Measurements from ENCODE around the gene NUDT16.
"Not testable (repeated sequence)": the region's sequence is repeated elsewhere in the genome, so short reads cannot be mapped to it uniquely, and the experiment has no call there.

Gene NUDT16

DNA sequence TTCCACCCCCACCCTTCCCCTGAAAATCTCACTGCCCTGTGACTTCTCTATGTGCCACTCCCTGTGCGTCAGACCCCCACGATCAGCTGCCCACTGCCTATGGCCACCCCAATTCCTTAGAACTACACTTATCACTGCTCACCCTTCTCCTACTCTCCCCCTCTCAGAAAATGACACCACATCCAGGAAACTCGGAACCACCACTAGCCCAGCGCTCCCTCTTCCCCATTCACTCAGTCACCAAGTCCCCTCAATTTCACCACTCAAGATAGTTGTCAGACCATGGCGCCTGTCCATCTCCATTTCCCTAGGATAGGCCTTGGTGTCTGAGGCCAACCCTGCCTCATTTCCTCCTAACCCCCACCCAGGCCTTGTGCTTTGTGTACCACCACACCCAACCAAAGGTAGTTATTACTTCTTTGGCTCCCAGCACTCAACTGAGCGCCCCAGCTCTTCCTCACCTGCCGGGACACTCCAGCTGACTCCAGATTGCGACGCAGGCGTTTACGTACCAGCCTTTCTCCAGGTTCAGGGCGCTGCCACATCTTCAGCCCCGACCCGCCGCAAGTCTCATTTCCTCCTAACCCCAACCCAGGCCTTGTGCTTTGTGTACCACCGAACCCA is 641 bp upstream of the NUDT16 start:
- DNase-seq, result not testable (repeated sequence)

DNA sequence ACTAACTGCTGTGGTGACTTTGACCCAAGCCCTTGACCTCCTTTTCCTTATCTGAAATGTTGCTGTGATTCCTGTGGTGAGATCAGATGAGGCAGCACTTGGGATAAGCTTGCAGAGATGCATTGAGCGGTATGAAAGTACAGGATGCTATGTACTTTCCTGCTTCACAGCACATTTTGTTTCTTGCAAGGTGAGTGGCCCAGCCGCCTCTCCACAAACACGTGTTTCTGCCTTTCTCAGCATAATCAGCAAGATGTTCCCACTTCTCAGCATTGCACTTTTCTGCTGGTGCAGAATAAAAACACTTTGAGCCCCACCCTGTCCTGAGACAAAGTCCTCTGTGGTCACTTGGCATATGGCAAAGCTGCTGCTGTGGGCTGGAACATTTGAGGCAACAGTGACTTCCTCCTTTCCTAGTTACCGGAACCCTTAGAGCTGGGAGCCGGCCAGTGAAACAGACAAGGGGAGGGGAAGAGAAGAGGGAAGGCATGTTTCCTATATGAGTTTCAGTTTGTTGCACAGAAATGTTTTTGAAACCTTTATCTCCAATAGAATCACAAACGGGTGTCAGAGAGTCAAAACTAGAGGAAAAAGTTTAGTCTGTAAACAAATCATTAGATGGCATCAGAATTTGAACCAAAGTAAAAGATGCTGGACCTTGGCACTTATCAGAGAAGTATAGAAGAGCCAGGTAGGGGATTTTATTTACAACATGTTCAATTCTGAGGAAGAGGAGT is 5.0 kb downstream of the NUDT16 start:
- DNase-seq, result no peak

DNA sequence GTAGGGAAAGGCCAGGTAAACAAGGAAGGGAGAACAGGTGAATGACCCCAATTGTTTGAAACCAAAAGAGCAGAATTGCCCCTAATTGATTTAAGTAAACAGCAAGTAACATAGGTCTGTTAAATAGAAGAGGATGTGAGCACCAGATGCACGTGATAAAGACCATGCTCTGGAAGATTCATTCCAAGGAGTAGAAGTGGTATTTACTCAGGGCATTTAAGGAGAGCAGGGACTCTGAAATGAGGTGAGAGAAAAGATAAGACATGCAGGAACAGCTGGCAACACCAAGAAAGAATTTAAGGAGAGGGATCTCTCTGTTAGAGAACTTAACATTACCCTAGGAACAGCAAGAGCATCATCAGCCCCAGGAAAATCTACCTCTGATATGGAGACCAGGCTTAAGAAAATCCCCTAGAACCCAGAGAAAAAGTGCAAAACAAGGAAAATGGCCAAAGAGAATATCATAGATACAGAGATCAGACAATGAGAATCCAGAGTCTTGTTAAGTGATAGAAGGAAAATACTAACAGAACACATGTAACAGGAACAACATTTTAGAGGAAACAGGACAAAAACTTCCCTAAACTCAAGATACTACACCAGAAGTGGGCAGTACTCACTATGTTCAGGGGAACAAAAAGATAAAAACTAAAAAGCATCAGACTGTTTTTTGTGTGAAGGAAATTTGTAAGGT is 6.4 kb downstream of the NUDT16 start:
- no peak for DNase-seq

DNA sequence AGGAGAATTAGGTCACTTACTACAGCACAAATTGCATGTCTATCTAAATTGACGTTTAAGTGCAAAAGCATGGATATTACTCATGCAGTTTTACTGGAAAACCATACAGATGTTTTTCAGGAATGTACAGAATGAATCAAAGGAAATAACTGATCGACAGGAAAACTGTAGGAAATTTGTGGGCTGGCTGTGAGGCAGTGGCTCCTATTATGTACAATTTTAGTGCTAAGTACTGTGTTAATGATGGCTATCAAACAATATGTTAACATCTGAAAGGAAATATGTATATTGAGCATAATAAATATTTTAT is 6.9 kb downstream of the NUDT16 start:
- DNase-seq, result no peak

DNA sequence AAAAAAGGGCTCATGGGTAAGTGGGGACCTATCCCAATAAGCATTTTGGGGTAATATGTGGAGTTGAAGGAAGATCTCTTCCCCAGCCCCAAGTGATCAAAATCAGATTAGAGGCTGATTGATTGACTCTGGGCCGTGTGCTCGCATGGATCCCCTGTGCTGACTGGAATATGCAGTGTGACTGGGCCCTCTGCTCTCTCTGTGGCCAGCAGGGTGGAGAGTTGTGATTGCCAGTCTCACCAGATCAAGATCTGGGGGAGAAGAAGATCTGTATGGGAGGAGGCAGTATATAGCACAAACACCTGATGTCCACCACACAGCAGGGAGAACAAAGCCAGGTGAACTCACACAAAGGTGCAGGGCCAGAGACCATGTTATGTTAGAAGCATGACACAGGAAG is 8.8 kb downstream of the NUDT16 start:
- DNase-seq, result no peak

DNA sequence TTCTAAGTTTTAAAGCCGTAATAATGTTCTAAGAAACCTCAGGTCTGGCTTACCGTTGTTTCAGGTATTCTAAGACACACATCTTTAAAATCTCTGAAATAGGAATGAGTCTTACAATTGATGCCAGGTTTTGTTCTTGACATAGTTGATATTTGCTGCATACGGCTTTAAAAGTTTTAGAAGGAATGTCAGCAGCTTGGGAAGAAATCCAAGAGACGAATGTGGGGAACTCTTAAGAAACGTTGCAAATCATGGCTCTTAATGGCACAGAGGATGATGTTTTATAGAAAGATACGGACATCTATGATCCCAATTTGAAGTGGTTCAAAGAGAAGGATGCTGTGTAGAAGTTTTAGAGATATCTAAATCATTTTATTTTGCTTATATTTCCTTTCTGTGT is 11.5 kb downstream of the NUDT16 start:
- DNase-seq, result no peak

DNA sequence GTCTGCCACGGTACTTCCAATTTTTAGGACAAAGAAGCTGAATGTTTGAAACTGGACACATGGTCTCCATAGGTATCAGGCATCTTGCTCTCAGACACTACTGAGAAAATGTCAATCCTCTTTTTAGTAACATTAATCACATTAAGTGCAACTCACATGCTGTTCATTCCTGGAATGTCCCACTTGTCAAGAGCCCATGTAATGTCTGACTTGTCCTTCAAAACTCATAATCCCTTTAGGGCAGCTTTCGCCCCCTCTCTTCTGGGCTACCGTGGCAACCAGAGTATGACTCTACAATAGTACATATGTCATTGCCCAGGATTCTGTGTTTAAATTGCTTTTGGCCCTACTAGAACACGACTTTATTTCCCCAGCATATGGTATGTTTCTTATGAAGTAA is 12.3 kb downstream of the NUDT16 start:
- no peak for DNase-seq

DNA sequence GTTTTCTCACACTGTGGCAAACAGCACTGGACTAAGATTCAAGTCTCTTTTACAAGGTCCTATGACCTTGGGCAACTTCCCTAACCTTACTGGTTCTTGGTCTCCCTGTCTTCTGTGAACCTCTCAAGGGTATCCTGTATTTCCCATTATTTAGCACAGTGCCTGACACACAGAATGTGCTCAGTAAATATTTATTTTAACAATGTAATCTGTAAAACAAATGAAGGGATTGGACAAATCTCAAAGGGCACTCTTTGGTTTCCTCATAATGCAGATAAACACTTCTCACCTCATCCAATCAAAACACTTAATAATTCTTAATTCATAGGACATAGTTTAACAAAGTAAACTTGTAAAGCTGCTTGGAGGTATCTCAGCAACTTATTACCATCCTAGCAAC is 12.8 kb downstream of the NUDT16 start:
- no peak for DNase-seq

DNA sequence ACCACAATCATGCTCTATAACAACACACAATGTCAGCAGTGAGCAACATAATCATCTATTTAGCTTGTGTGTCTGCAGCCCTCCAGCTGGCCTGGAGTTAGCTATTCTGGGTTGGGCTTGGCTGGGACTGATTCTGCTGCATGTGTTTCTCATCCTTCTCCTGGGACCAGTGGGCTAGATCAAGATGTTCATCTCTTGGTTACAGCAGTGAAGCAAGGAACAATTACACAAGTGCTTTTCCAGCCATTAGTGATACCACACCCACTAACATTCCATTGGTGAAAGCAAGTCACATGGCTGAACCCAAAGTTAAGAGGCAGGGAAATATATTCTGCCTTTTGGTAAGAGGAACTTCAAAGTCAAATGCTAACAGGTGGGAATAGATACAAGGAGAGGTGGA is 14.6 kb downstream of the NUDT16 start:
- no peak for DNase-seq

DNA sequence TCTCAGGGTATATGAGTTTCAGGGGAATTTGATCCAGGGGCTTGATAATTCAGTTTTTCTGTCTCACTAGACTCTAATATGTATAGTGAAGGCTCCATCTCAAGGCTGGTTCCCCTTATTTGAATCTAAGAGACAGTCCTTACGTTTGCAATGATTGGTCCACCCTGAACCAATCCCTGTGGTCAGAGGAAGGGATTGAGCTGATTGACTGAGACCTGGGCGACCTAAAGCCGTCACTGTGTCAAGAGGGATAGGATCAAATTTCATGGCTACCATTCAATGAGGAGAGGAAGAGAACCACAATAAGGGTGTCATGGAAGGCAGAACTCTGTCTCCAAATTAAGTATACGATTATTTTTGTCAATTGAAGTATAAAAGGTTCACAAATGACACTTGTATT is 16.3 kb downstream of the NUDT16 start:
- no peak for DNase-seq

DNA sequence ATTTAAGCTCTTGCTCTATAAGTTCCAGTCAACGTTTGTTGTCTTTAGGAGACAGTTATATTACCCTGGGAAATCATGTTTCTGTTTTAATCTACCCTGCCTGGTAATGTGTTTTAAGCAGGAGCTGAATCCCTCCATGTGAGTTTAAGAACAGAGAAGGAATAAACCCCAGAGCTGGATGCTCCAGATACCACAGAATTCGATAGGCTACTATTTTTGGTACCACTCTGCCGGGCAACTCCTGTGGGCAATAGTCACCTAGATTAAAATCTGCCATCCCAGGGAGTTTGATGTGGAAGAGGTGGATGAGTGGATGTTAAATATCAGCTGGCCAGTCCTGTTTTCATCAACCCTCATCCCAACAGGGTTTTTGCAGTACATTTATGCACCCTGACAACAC is 20.4 kb downstream of the NUDT16 start:
- DNase-seq, result no peak

DNA sequence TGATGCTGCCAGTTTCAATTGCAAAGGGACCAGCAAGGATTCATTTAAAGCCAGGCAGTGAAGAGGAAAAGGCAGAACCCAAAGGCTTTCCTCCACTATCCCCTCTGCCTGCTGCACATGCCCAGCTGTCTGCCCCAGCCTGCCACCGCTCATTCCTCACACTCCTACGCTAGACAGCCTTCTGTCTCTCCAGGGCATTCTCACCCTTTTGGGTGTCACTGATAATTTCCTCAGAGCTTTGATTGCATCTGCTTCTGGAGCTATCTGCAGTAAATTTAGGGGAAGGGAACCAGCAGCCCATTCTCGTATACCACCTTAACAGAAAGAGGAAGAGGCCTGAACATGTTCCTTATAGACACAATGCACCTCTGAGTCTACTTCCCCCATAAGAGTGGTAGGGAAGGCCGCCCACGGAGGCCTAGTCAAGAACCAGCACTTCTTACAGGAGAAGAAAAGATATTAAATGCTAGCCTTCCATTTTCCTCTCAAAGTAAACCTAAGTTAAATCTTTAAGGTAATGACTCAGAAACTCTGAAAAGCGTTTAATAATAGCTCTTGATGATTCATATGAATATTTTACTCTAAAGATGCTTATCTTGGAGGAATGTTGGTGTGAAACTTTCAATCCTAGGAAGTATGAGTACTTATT is 20.9 kb downstream of the NUDT16 start:
- no peak for DNase-seq

DNA sequence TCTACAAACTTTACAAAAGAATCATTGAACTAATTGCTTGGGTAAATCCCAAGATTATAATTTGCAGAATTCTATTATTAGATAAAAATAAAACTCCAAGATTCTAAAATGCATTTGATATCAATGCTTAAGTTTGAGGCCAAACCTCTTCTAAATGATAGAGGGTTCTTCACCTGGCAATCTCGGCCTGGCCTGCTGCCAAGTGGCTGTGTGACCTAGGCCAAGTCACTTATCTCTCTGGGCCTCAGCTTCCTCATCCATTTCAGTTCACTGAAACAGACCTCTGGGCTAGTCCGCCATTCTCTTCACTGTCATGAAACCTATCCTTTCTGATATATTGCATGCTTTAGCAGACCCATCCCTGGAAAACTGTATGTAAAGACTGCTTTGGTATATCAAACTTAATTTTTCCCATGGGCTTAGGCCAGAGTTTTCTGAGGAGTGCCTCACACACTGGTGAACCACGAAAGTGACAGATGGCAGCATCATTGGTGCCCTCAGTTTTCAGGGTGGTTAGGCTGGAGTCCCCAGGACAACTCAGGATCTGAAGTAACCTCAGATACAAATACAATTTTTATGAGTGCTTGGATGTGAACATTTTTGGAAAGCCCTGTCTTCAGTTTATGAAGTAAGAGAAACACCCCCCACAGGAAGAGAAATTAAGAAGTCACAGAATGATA is 21.8 kb downstream of the NUDT16 start:
- no peak for DNase-seq

DNA sequence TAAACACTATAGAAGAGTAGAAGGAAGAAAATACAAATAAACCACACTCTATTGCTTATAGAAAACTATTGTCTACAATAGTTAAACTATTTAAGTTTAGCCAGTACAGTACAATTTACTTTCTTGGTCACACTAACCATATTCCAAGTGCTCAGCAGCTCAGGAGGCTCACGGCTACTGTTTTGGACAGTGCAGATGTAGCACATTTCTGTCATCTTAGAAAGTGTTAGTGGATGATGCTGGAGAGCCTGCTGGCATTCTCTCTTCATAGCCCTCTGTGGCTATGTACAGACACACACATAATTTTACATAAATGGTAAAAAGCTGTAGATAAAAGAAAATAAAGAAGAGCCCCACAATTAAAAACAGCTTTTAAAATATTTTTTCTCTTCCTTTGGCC is 23.8 kb downstream of the NUDT16 start:
- no peak for DNase-seq

DNA sequence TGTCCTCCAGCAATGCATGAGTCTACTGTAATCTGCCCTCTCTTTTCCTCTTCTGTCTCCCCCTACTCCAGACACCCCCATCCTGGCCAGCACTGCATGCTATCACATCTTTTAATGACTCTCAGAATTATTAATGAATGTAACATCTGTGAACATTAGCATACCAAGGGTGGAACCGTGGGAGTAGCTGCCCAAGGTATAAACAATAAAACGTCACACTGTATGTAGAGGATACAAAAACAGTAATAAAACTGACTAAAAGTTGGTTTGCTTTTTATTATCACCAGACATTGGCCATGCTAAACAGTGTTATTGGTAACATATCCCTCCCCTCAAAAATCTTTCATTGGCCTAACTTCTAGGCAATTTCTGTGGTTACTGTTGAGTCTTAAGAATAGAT is 24.7 kb downstream of the NUDT16 start:
- DNase-seq, result no peak

DNA sequence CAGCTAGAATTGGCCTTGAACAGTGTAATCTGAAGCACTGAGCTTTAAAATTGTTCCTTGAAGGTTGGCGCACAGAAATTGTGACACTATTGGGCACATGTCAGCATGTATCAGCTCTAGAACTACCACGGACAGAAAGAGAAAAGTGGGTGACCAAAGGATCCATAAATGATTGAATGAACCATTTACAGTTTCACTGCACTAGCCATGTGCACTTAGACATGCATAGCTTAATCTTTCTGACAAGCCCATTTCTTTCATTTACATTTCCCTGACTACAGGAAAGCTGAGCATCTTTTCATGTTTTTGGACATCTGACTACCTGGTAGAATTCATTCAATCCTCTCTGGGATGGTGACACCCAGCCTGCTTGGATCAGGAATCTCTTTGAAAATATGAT is 36.2 kb downstream of the NUDT16 start:
- DNase-seq, result no peak

DNA sequence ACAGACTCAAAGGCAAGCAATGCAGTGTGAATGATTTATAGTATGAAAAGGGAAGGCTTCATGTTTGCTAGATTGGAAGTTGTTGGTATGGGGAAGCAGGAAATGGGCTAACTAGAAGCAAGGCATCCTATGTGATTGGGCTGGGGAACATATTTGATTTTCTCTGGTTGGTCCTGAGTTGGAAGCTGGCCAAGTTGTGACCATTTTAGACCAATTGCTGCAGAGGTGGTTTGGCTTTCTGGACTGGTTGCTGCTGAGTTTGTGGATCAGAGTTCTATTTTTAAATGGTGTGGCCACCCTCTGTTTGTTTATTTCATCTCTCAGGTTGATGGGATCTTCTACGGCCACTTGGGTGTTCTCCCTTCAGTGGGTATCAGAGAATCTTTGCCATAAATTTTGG is 39.7 kb downstream of the NUDT16 start:
- DNase-seq, result no peak

DNA sequence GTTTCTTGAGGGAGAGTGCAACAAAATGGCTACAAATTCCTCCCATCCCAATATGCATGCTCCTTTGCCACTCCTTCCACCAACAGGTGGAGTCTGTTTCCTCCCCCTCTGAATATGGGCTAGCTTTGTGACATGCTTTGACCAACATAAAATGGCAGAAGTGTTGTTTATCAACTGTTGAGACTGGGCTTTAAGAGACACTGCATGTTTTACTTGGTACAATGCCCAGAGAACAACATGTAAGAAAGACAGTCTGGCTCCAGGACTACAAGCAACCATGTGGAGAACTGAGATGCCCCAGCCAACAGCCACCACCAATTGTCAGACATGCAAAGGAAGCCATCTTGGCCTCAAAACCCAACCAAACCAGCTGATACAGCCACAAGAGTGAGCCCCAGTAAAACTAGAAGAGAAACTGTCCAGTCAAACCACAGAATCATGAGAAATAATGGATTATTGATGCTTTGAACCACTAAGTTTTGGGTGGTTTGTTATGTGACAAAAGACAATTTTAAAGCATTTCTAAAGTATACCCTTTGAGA is 40.5 kb downstream of the NUDT16 start:
- no peak for DNase-seq

DNA sequence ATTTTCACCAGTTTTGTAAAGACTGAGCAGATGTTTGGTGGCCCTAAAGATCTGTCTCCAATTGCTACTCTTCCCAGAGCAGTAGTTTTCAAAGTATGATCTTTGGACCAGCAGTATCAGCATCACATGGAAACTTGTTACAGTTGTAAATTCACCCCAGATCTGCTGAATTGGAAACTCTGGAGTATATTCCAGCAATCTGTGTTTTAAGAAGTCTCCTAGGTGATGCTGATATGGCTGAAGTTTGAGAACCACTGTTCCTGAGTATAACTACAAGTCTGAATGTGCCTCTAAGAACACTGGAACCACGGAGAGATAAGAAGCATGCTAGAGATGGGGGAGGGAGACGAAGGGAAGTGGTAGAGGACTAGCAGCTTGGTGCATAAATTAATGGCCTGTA is 45.7 kb downstream of the NUDT16 start:
- DNase-seq, result no peak

DNA sequence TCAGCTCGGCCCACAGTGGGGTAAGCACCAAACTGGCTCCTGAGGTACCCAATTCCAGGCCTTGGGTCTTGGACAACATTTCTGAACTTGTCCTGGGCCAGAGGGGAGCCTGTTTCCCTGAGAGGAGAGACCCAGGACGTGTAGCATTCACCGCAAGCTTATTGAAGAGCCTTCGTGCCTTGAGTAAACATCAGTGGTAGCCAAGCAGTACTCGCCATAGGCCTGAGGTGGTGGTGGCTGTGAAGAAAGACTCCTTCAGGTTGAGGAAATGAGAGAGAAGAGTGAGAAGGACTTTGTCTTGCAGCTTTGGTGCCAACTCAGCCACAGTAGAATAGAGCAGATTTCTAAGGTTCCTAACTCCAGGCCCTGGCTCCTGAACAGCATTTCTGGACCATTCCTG is 50.2 kb downstream of the NUDT16 start:
- no peak for DNase-seq

DNA sequence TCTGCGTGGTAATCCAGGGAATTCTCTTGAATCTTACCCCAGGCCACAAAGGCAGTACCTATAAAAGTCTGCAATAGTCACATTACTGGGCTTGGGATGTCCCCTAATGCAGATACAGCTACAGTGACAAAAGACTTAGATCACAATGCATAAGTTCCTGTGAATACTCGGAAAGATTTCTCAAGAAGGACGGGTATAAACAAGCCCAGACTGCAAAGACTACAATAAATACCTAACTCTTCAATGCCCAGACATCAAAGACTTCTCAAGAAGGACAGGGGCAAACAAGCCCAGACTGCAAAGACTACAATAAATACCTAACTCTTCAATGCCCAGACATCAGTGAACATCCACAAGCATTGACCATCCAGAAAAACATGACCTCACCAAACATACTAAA is 50.9 kb downstream of the NUDT16 start:
- no peak for DNase-seq

DNA sequence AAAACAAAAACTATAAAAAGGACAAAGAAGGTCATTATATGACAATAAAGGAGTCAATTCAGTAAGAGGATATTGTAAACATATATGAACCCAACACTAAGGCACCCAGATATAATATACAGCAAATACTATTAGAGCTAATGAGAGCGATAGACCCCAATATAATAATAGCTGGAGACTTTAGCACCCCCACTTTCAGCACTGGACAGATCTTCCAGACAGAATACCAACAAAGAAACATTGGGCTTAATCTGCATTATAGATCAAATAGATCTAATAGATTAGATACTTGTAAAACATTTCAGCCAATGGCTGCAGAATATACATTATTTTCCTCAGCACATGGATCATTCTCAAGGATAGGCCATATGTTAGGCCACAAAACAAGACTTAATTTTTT is 53.4 kb downstream of the NUDT16 start:
- DNase-seq, result no peak

Data from right kidney (tissue), 1 donor.